Esophagus muscularis mucosa (tissue), 4 donors: Measurements from ENCODE around the gene ASTN2. TPM values are rescaled to one million over a fixed set of nuclear protein-coding genes. Genes with fewer than 3 reads are reported as not detected.

Source experiments
- DNase-seq: peaks from one replicate; pipeline ENCODE4 v3.0.0-alpha.2; 2017; ENCODE audit errors: extremely low spot score
- H3K27ac ChIP-seq, 4 donors: fragments of 200-600 bp; sonication (generic); replicated peaks in 1 of 4; 1 replicate in 3 of 4; 2 replicates in 1 of 4; pipeline ENCODE4 v1.5.1; 2016 to 2019; ENCODE audit warnings: mild to moderate bottlenecking in 1 of 4
- H3K27me3 ChIP-seq, 4 donors: fragments of 200-600 bp; sonication (generic); one replicate each; pipeline versions ENCODE4 v1.5.1 to v1.6.0; 2016 to 2019
- H3K36me3 ChIP-seq, 4 donors: fragments of 200-600 bp; sonication (generic); one replicate each; pipeline ENCODE4 v1.5.1; 2016 to 2019
- H3K4me1 ChIP-seq, 4 donors: fragments of 200-600 bp; sonication (generic); one replicate each; pipeline ENCODE4 v1.5.1; 2016 to 2019
- H3K4me3 ChIP-seq, 4 donors: fragments of 200-600 bp; sonication (generic); 1 replicate in 2 of 4; 2 replicates in 2 of 4; pipeline ENCODE4 v1.5.1; 2016 to 2019; ENCODE audit warnings: mild to moderate bottlenecking in 4 of 4, moderate library complexity in 1 of 4
- H3K9me3 ChIP-seq, 4 donors: fragments of 200-600 bp; sonication (generic); 1 replicate in 3 of 4; 2 replicates in 1 of 4; pipeline ENCODE4 v1.5.1; 2016 to 2019
- CTCF ChIP-seq, 3 experiments: fragments of 200-600 bp in 2 of 3; fragments of 450-650 bp in 1 of 3; sonication (generic) in 2 of 3; IDR thresholded peaks; one replicate each; pipeline ENCODE4 v1.5.1; 2017 to 2019; ENCODE audit warnings: antibody characterized with exemption in 3 of 3, mild to moderate bottlenecking in 2 of 3, moderate library complexity in 1 of 3
- EP300 ChIP-seq: sonication (generic); formaldehyde crosslinking; IDR thresholded peaks from one replicate; pipeline ENCODE4 v1.6.1; 2017; ENCODE audit warnings: antibody characterized with exemption
- POLR2A ChIP-seq: fragments of 450-650 bp; IDR thresholded peaks from one replicate; pipeline ENCODE4 v1.6.1; 2017; ENCODE audit warnings: antibody characterized with exemption, moderate library complexity, mild to moderate bottlenecking, low read depth
- POLR2AphosphoS5 ChIP-seq, 2 donors: sonication (generic); formaldehyde crosslinking; IDR thresholded peaks; one replicate each; pipeline ENCODE4 v1.6.1; 2017; ENCODE audit warnings: antibody characterized with exemption in 2 of 2
- WGBS: methylation state at CpG from one replicate; pipeline ENCODE4 v1.1.5; 2018; 5-methylcytosine and 5-hydroxymethylcytosine counted together
- intact Hi-C: fragments of 100-400 bp; cut with DNase I; formaldehyde crosslinking; loops from one replicate; pipeline ENCODE4 v1.15.1; 2023
- total RNA-seq, 4 donors: library from RNA; depleted of rRNA; stranded (reverse); fragments of >200 nt; gene quantifications; one replicate each; pipeline versions ENCODE4 v1.1.0 to v1.2.1, GENCODE V29; 2016

ASTN2 gene
- total RNA-seq, 4 donors from 2014 or later, result 4.2 to 6.9 (median 5.5) TPM

GRCh38 chr9:117231012-117231411 is 183.8 kb downstream of the ASTN2 start:
- no peak overlapping the region for H3K4me3 ChIP-seq
- intact Hi-C loops, result no loop called here

DNA sequence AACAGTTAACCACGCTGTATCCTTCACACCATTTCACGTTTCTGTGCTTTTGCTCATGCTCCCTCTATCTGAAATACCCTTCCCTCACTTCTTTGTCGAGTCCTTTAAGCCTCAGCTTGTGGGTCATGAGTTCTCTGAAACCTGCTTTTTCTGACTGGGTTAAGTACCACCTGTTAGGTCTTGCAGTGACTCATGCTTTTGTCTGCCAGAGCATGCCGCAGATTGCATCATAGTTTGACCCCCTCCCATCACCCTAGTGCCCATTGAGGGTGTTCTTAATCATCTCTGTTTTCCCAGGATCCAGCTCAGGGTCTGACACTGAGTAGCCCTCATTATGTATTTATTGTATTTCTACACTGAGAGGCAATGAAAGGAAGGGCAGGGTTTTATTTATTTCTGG is 190.2 kb downstream of the ASTN2 start:
- TF ChIP-seq CTCF (IDR thresholded peaks at IDR 0.05) (no peak), POLR2AphosphoS5 (IDR thresholded peaks at IDR 0.05) (no peak)
- intact Hi-C loops, result no loop called here
- Histone ChIP-seq H3K36me3 (no peaks in the 10 kb centered on the region), H3K4me3 (no peak overlapping the region), H3K9me3 (no peaks in the 10 kb centered on the region), H3K4me1 (no peaks in the 10 kb centered on the region), H3K27ac (no peak overlapping the region), H3K27me3 (no peaks in the 10 kb centered on the region)
- peak; percentile 29 for DNase-seq
- 80% methylated on average over 4 of the region's 4 CpGs for WGBS

More at GRCh38 chr9:117231012-117231411, 183.8 kb downstream of the ASTN2 start:
- TF ChIP-seq EP300, result no peak
- TF ChIP-seq POLR2AphosphoS5 (IDR thresholded peaks at IDR 0.05), result no peak
- no peak for TF ChIP-seq CTCF (IDR thresholded peaks at IDR 0.05)
- no peak for TF ChIP-seq POLR2A
- H3K4me1 ChIP-seq, result no peaks in the 10 kb centered on the region
- 40% methylated on average over 1 of the region's 1 CpG for WGBS
- peak; percentile 37 for DNase-seq
- H3K36me3 ChIP-seq, result no peaks in the 10 kb centered on the region
- no peaks in the 10 kb centered on the region for H3K27me3 ChIP-seq
- H3K27ac ChIP-seq, result no peak overlapping the region
- no peaks in the 10 kb centered on the region for H3K9me3 ChIP-seq

- H3K36me3 ChIP-seq, result no peaks in the 10 kb centered on the region
- H3K9me3 ChIP-seq, result no peaks in the 10 kb centered on the region
- H3K27ac ChIP-seq, result no peak overlapping the region
- WGBS, result 46% methylated on average over 3 of the region's 3 CpGs
- TF ChIP-seq POLR2AphosphoS5 (IDR thresholded peaks at IDR 0.05) (no peak), EP300 (no peak), CTCF (IDR thresholded peaks at IDR 0.05) (no peak), POLR2A (no peak)
- DNase-seq, result peak; percentile 68
- H3K27me3 ChIP-seq, result no peaks in the 10 kb centered on the region
- intact Hi-C loops, result no loop called here
- no peaks in the 10 kb centered on the region for H3K4me1 ChIP-seq
- H3K4me3 ChIP-seq, result no peak overlapping the region
Observed at GRCh38 chr9:117218951-117219350, 195.9 kb downstream of the ASTN2 start.

DNA sequence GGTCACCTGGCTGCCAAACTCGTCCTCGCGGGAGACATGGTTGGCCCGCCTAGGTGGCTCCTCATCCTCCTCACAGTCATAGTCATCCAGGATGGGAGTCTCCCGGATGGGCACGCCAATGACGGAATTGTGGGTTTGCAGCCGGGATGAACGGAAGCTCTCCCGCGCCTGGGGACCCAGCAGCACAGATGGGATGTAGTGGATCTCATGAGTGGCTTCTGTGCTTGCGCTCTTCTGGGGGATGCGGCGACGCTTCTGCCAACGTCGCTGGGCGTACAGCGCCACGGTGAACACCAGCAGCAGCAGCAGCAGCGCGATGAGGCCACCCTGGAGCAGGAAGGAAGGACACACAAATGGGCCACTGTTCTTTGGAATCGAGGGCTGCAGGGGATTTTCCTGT is 200.4 kb downstream of the ASTN2 start:
- intact Hi-C loops, result no loop called here
- H3K27ac ChIP-seq, result no peak overlapping the region
- H3K27me3 ChIP-seq, result no peaks in the 10 kb centered on the region
- WGBS, result 96% methylated on average over 20 of the region's 23 CpGs
- no peak overlapping the region for H3K4me3 ChIP-seq
- no peaks in the 10 kb centered on the region for H3K36me3 ChIP-seq
- peaks cover 0 to 12% (median 3%) of the 10 kb centered on the region in 4 donors for H3K9me3 ChIP-seq
- TF ChIP-seq POLR2A (no peak), CTCF (IDR thresholded peaks at IDR 0.05) (no peak), POLR2AphosphoS5 (IDR thresholded peaks at IDR 0.05) (no peak), EP300 (no peak)
- peak; percentile 74 for DNase-seq
- no peaks in the 10 kb centered on the region for H3K4me1 ChIP-seq

DNA sequence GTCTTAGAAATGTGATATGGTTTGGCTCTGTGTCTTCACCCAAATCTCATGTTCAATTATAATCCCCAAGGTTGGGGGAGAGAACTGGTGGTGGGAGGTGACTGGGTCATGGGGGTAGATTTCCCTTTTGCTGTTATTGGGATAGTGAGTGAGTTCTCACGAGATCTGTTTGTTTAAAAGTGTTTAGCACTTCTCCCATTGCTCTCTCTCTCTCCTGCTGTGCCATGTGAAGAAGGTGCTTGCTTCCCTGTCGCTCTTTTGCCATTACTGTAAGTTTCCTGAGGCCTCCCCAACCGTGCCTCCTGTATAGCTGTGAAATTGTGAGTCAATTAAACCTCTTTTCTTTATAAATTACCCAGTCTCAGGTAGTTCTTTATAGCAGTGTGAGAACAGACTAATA is 203.6 kb downstream of the ASTN2 start:
- Histone ChIP-seq H3K4me3 (no peak overlapping the region), H3K9me3 (peaks cover 0 to 29% (median 3%) of the 10 kb centered on the region in 4 donors), H3K36me3 (no peaks in the 10 kb centered on the region), H3K27ac (no peak overlapping the region), H3K4me1 (no peaks in the 10 kb centered on the region), H3K27me3 (peaks cover 0 to under 1% (median 0%) of the 10 kb centered on the region in 4 donors)
- 13% methylated on average over 3 of the region's 3 CpGs for WGBS
- peak; percentile 72 for DNase-seq
- intact Hi-C loops, result no loop called here
- TF ChIP-seq EP300 (no peak), CTCF (IDR thresholded peaks at IDR 0.05) (no peak), POLR2A (no peak), POLR2AphosphoS5 (IDR thresholded peaks at IDR 0.05) (no peak)
